NCI-H2081 (cell line): ENCODE measurements around the gene ITPR1.
"Not testable (repeated sequence)": the region's sequence is repeated elsewhere in the genome, so short reads cannot be mapped to it uniquely, and the experiment has no call there.

ENCODE experiments used
- DNase-seq, 2 experiments: peaks; one replicate each; lab custom pipeline; 2025; lab: John Stamatoyannopoulos, UW

The ITPR1 gene

GRCh38 chr3:4596612-4597011, 103.5 kb downstream of the ITPR1 start:
- no peak for DNase-seq

- DNase-seq, result no peak
These were observed 104.2 kb downstream of the ITPR1 start for GRCh38 chr3:4597208-4597985.

- not testable (repeated sequence) for DNase-seq
These were observed 105.1 kb downstream of the ITPR1 start for GRCh38 chr3:4598232-4598631.

- no peak for DNase-seq
These were observed 106.5 kb downstream of the ITPR1 start for GRCh38 chr3:4599612-4600011.

DNA sequence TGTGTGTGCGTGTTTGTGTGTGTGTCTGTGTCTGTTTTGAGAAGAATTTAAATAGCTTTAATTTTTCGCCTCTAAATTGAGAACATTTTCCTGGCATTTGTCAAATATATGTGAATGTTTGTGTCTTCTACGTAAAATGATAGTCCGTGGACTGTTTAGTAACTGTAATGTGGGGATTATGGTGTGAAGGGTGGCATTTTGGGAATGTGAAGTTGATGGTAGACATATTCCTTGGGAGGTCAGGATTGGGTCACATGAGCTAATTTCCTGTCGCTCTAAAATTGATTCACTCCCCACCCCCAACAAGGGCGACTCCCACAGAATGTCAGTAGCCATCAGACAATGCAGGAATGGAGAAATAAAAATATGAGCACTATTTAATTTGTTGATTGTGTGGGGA, 107.3 kb downstream of the ITPR1 start:
- DNase-seq, result no peak

GRCh38 chr3:4601892-4602291, 108.7 kb downstream of the ITPR1 start:
- no peak for DNase-seq

GRCh38 chr3:4604693-4605092, 111.5 kb downstream of the ITPR1 start:
- no peak for DNase-seq

DNA sequence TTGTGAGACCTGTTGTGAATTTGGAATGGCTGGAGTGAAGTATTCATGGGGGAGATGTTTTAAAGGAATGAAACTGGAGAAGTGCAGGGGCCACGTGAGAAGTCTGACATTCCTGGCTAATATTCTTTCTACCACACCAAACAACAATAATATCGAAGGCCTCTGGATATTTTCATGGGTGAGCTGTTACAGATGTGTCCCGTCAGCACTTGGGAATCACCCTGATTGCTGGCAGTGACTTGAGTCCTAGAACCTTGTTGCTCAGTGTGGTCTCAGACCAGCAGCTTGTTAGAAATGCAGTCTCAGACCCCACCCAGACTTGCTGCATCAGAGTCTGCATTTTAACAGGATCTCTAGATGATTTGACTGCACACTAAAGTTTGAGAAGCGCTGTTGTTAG, 113.8 kb downstream of the ITPR1 start:
- no peak for DNase-seq

- DNase-seq, result no peak
These were observed 120.2 kb downstream of the ITPR1 start for GRCh38 chr3:4613366-4613765.

DNA sequence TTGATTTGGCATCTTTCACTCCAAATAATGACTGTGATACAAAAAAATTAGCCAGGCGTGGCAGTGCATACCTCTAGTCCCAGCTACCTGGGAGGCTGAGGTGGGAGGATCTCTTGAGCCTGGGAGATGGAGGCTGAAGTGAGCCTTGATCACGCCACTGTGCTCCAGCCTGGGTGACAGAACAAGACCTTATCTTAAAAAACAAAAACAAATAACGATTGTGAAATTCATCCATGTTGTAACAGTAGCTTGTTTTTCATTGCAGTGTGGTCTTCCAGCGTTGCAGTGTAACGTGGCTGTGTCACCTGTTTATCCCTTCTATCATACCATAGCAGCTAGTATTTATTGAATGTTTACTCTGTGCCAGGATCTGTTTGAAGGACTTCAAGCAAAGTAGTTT, 120.9 kb downstream of the ITPR1 start:
- no peak for DNase-seq

GRCh38 chr3:4614927-4615326, 121.8 kb downstream of the ITPR1 start:
- DNase-seq, result no peak

GRCh38 chr3:4615750-4616149, 122.6 kb downstream of the ITPR1 start:
- no peak for DNase-seq

DNA sequence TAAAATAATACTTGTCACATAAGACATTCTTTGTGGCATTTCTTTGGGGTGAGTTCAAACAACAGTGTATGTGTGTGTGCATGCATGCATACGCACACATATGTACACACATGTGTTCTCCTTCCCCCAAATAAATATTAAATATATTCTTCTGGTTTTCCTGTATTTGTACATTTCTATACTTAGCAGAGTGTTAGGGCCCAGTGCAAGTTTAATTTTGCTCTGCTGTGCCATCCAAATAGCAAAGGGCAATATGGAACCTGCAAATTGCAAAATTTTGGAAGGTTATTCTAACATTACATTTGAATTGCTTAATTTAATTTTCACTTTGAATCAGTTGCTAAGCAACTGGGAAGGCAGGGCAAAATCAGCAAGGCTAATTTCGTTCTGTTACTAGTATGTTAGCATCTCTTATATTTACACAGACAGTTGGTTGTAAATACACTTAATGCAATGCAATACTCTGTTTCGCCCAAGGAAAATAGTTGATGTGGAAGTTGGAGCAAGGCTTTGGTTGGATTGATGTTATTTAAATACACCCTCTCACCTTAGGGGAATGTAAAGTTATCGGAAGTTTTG, 130.4 kb downstream of the ITPR1 start:
- no peak for DNase-seq

DNA sequence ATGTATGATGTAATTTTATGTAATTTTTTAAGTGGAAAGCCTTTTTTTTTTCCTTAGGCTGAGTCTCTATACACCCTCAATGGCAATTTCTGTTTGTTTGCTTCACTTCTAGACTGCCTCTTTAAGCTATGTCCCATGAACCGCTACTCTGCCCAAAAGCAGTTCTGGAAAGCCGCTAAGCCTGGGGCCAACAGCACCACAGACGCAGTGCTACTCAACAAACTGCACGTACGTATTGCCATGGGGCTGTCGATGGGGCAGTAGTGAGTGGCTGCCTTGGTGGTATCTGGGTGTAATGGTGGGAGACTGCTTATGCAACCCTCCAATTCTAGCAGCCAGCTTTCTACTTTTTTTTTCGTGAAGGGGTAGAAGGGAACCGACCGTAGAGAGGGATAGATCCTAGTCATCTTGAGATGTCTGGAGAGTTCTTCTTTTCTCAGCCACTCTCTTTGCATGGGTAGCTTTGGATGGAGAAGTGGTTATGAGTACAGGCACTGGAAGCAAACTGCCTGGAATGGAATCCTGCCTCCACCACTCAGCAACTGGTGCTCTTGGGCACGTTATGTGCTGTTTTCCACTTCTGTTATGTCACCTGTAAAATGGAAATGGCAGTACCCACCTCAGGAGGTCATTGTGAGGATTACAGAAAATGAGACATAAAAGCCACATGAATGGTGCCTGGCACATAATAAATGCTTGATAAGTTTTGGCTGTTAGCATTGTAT, 134.7 kb downstream of the ITPR1 start:
- no peak for DNase-seq

- no peak for DNase-seq
These were observed 136.2 kb downstream of the ITPR1 start for GRCh38 chr3:4629095-4630007.

DNA sequence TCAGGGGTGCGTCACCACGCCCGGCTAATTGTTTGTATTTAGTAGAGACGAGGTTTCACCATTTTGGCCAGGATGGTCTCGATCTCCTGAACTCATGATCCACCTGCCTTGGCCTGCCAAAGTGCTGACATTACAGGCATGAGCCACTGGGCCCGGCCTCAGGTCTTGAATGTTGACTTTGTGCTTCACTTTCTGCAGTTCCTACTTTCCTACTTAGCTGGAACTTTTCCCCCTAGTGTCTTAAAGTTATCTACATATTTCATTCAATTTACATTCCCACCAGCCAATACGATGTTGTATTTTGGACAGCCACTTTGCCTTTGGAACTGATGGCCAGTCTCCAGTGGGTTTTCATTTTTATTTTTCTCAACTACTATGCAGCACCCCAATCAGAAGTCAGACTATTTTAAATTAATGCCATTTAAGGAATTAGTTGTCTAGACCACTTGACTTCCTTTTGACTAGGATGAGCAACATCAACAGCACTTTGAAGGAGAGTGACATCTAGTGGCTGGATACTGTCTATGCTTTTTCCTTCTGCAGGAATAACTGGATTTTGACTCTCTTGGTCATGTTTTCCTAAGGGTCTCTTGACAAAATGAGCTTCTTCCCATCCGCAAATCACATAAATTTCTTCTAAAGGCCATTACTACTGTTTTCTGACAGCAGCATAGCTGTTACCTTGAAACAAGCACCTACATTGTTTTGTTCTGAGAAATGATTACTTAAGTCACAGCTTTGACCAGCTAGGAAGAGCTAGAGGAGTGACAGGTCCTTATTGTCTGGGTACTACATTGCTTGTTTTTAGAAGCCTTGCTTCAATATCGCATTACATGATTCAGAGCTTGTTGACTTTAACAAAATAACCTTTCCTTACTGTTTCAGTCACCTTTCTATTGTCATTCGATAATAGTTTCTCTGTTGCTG, 140.2 kb downstream of the ITPR1 start:
- DNase-seq, result peak in 1 of 2 experiments; percentile 16

GRCh38 chr3:4634894-4635293, 141.7 kb downstream of the ITPR1 start:
- no peak for DNase-seq

DNA sequence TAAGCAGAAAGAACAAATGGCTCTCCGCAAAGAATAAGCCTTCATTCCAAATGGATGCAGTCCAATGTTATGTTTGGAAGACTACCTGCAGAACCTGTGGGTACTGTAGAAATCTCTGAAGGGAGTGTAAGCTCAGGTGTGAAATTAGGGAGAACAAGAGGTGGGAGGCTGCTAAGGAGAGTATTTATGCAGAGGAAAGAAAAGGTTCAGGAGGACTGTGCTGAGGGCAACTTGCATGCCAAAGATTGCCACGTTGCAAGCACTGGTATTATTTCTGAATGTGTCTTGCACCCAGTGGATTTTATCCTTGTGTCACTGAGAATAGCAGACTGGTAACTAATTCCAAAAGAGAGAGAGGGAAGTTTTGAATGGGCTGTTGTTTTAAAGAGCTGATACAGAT, 144.1 kb downstream of the ITPR1 start:
- DNase-seq, result no peak

GRCh38 chr3:4641863-4642563, 148.9 kb downstream of the ITPR1 start:
- DNase-seq, result no peak

- no peak for DNase-seq
These were observed 149.5 kb downstream of the ITPR1 start for GRCh38 chr3:4642611-4643010.
